Kidney (tissue), 14 donors: ENCODE results near the gene DIP2A. TPM values are rescaled to one million over a fixed set of nuclear protein-coding genes. Genes with fewer than 3 reads are reported as not detected.

Experiments used
- DNase-seq, 5 donors: peaks; one replicate each; pipeline ENCODE4 v3.0.0-alpha.2; 2013 to 2020
- FAIRE-seq: peaks from 2 replicates; lab custom pipeline; 2012; peaks lifted over from hg19 to GRCh38; lab: Jason Lieb, UNC
- H3K27ac ChIP-seq, 2 donors: one replicate each; pipeline ENCODE4 v1.7.0; 2013; ENCODE audit warnings: low read depth in 2 of 2, low read length in 2 of 2, inconsistent platforms in 1 of 2
- H3K27me3 ChIP-seq: one replicate; pipeline ENCODE4 v1.7.1; 2013; ENCODE audit warnings: low read length, inconsistent platforms; ENCODE audit not compliant: control insufficient read depth, insufficient read depth
- H3K36me3 ChIP-seq, 3 donors: one replicate each; pipeline versions ENCODE4 v1.7.0 to v1.7.1; 2013; ENCODE audit warnings: low read length in 3 of 3, control low read depth in 1 of 3, inconsistent platforms in 1 of 3; ENCODE audit not compliant: insufficient read depth in 3 of 3, control insufficient read depth in 2 of 3
- H3K4me1 ChIP-seq, 3 donors: one replicate each; pipeline versions ENCODE4 v1.7.0 to v1.7.1; 2013; ENCODE audit warnings: low read length in 3 of 3, inconsistent platforms in 1 of 3, low read depth in 1 of 3; ENCODE audit not compliant: control insufficient read depth in 2 of 3, insufficient read depth in 2 of 3
- H3K4me3 ChIP-seq, 3 donors: one replicate each; pipeline versions ENCODE4 v1.7.0 to v1.8.1; 2013; ENCODE audit warnings: low read length in 3 of 3, control low read depth in 1 of 3, inconsistent platforms in 1 of 3
- H3K9ac ChIP-seq, 3 donors: one replicate each; pipeline versions ENCODE4 v1.7.0 to v1.7.1; 2013; ENCODE audit warnings: low read length in 3 of 3, control low read depth in 1 of 3, inconsistent platforms in 1 of 3
- H3K9me3 ChIP-seq, 3 donors: one replicate each; pipeline versions ENCODE4 v1.7.0 to v1.7.1; 2013; ENCODE audit warnings: low read length in 3 of 3, control low read depth in 1 of 3, inconsistent platforms in 1 of 3; ENCODE audit not compliant: control insufficient read depth in 2 of 3, insufficient read depth in 1 of 3
- intact Hi-C: fragments of 100-400 bp; cut with DNase I; formaldehyde crosslinking; loops from one replicate; pipeline ENCODE4 v1.11.1; 2022
- polyA plus RNA-seq: library from polyadenylated mRNA; stranded (reverse); fragments of 350-450 nt; fragmentation: Illumina TruSeq; extraction: RNeasy Lipid Tissue Mini Kit (QIAGEN cat#74804); gene quantifications from one replicate; pipeline ENCODE4 v1.2.3, GENCODE V29; 2014; ENCODE audit warnings: low read depth, low replicate concordance; ENCODE audit not compliant: insufficient read depth
- total RNA-seq: library from RNA; stranded (reverse); fragmentation: NEBNext Ultra II Directional; extraction: Animal tissue kit (Norgen Biotek cat#: 25700); gene quantifications from one replicate; pipeline ENCODE4 v1.2.1, GENCODE V29; 2021
- TF ChIP-seq, protein P1 (sequence below): IDR thresholded peaks from 3 replicates; pipeline ENCODE4 v1.5.1; 2012; ENCODE audit warnings: mild to moderate bottlenecking, moderate library complexity, borderline replicate concordance; ENCODE audit not compliant: insufficient read depth; ENCODE audit errors: extremely low read depth
- donor health status: control.
- donor health status: control.
- donor health status: control.
- donor health status: control.
- donor health status: control.
- donor health status: DM: yes; HTN: yes; CAD: no.
- donor health status: Normal renal cell carcinoma (clear cell type).

DIP2A gene
- total and polyA plus RNA-seq, 2 donors from 2014 or later = 8.7 to 36.5 TPM

DNA sequence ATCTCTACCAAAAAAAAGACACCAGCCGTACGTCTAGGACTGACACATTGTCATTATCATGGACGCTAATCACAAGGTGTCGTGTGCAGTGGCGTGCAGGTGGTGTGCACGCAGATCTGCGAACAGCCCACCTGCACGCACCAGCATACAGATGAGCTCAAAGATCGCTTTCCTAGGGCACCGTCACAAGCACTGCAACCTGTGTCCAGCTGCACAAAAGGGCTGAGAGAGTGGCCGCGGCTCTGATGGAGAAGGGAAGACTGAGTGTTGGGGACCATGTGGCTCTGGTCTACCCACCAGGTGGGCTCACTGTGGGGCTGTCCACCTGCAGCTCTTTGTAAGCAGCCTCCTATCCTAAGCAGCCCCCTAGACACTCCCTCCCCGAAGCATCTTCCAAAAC, 95.3 kb downstream of the DIP2A start:
- no peak for FAIRE-seq
- Histone ChIP-seq H3K36me3 (peaks cover 2 to 26% (median 13%) of the 10 kb centered on the region in 3 donors), H3K4me3 (no peak overlapping the region), H3K27ac (no peak overlapping the region), H3K4me1 (no peaks in the 10 kb centered on the region), H3K9ac (no peak overlapping the region), H3K9me3 (no peaks in the 10 kb centered on the region), H3K27me3 (no peaks in the 10 kb centered on the region)
- intact Hi-C loops = no loop called here
- no peak for DNase-seq
- TF ChIP-seq, protein P1, sequence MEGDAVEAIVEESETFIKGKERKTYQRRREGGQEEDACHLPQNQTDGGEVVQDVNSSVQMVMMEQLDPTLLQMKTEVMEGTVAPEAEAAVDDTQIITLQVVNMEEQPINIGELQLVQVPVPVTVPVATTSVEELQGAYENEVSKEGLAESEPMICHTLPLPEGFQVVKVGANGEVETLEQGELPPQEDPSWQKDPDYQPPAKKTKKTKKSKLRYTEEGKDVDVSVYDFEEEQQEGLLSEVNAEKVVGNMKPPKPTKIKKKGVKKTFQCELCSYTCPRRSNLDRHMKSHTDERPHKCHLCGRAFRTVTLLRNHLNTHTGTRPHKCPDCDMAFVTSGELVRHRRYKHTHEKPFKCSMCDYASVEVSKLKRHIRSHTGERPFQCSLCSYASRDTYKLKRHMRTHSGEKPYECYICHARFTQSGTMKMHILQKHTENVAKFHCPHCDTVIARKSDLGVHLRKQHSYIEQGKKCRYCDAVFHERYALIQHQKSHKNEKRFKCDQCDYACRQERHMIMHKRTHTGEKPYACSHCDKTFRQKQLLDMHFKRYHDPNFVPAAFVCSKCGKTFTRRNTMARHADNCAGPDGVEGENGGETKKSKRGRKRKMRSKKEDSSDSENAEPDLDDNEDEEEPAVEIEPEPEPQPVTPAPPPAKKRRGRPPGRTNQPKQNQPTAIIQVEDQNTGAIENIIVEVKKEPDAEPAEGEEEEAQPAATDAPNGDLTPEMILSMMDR = no peak

DNA sequence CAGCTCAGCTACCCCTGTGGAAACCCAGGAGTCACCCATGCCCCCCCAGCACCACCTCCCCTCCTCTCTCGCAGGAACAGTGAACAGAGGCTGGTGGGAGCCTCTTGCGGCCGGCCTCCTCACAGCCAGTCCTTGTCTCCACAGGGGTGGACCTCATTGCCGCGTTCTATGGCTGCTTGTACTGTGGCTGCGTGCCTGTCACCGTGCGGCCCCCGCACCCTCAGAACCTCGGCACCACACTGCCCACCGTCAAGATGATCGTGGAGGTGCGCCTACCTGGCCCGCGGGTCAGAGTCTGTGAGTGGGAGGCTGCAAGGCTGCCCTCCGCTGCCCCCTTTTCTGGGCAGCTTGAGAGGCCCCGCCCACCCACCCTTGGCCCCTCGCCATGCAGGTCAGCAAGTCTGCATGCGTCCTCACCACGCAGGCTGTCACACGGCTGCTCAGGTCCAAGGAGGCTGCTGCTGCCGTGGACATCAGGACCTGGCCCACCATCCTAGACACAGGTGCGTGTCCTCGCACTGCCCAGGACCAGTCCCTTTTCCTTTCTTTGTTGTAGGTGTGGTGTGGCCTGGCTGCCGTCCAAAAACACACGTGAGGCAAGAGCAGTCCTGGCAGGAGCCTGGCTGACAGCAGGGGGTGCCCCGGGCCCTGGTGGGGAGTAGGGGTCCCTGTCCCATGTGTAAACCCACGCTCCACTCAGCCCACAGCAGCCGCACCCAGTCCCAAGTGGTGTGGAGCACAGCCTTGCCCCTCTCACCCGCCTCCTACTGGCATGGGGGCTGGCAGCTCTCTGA, 95.9 kb downstream of the DIP2A start:
- H3K27me3 ChIP-seq = no peaks in the 10 kb centered on the region
- intact Hi-C loops = no loop called here
- H3K4me1 ChIP-seq = peaks cover 0 to 3% (median 0%) of the 10 kb centered on the region in 3 donors
- DNase-seq (no peak), FAIRE-seq (no peak)
- no peaks in the 10 kb centered on the region for H3K9me3 ChIP-seq
- peaks cover 2 to 29% (median 11%) of the 10 kb centered on the region in 3 donors for H3K36me3 ChIP-seq
- H3K4me3 ChIP-seq = no peak overlapping the region
- H3K9ac ChIP-seq = no peak overlapping the region
- no peak overlapping the region for H3K27ac ChIP-seq
- TF ChIP-seq, protein P1 = no peak

DNA sequence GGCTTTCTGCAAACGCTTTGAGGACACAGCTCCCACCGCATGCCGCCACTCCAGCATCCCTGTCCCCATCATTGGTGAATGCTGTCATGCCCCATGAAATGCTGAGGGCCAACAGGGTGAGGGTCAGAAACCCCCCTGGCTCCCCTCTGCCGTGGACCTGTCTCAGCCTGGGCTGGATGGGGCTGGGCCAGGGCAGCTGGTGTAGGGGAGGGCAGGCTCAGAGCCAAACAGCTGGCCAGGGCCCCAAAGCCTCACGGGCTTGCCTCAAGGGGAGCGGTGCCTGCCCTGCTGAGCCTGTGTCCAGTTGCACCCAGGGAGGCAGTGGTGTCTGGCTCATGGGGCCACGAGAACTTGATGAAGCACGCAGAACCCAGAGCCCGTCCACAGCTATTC, 96.5 kb downstream of the DIP2A start:
- DNase-seq (no peak), FAIRE-seq (no peak)
- TF ChIP-seq, protein P1 = no peak
- no peaks in the 10 kb centered on the region for H3K27me3 ChIP-seq
- no peaks in the 10 kb centered on the region for H3K9me3 ChIP-seq
- intact Hi-C loops = no loop called here
- no peak overlapping the region for H3K27ac ChIP-seq
- H3K4me3 ChIP-seq = no peak overlapping the region
- peaks cover 0 to 3% (median 0%) of the 10 kb centered on the region in 3 donors for H3K4me1 ChIP-seq
- H3K36me3 ChIP-seq = peaks cover 2 to 29% (median 10%) of the 10 kb centered on the region in 3 donors
- H3K9ac ChIP-seq = no peak overlapping the region
